Measurements from ENCODE around the gene ZSWIM8. TPM values are rescaled to one million over a fixed set of nuclear protein-coding genes. Genes with fewer than 3 reads are reported as not detected.

Gene ZSWIM8
- total RNA-seq, 1 donor from 2014 or later: 66.7 TPM

- Histone ChIP-seq H3K4me3 (ENCODE audit: low read depth, low read length) (no peak overlapping the region), H3K27me3 (ENCODE audit: control insufficient read depth, insufficient read depth, low read length) (no peaks in the 10 kb centered on the region), H3K36me3 (ENCODE audit: control insufficient read depth, insufficient read depth, low read length) (no peaks in the 10 kb centered on the region)
- TF ChIP-seq CTCF (IDR thresholded peaks at IDR 0.05; ENCODE audit: insufficient read depth, low read length, poor library complexity, severe bottlenecking): no peak
- DNase-seq (ENCODE audit: low read depth): no peak
Measured at GRCh38 chr10:73837072-73837471, 51.7 kb downstream of the ZSWIM8 start.

GRCh38 chr10:73838008-73838567, 52.7 kb downstream of the ZSWIM8 start:
- TF ChIP-seq CTCF (IDR thresholded peaks at IDR 0.05; ENCODE audit: insufficient read depth, low read length, poor library complexity, severe bottlenecking): no peak
- no peak for DNase-seq (ENCODE audit: low read depth)
- Histone ChIP-seq H3K4me3 (ENCODE audit: low read depth, low read length) (no peak overlapping the region), H3K27me3 (ENCODE audit: control insufficient read depth, insufficient read depth, low read length) (no peaks in the 10 kb centered on the region), H3K36me3 (ENCODE audit: control insufficient read depth, insufficient read depth, low read length) (no peaks in the 10 kb centered on the region)

GRCh38 chr10:73838827-73839226, 53.4 kb downstream of the ZSWIM8 start:
- DNase-seq (ENCODE audit: low read depth): no peak
- TF ChIP-seq CTCF (IDR thresholded peaks at IDR 0.05; ENCODE audit: insufficient read depth, low read length, poor library complexity, severe bottlenecking): no peak
- Histone ChIP-seq H3K27me3 (ENCODE audit: control insufficient read depth, insufficient read depth, low read length) (no peaks in the 10 kb centered on the region), H3K36me3 (ENCODE audit: control insufficient read depth, insufficient read depth, low read length) (no peaks in the 10 kb centered on the region), H3K4me3 (ENCODE audit: low read depth, low read length) (no peak overlapping the region)

GRCh38 chr10:73839276-73839966, 54.0 kb downstream of the ZSWIM8 start:
- Histone ChIP-seq H3K4me3 (ENCODE audit: low read depth, low read length) (no peak overlapping the region), H3K27me3 (ENCODE audit: control insufficient read depth, insufficient read depth, low read length) (no peaks in the 10 kb centered on the region), H3K36me3 (ENCODE audit: control insufficient read depth, insufficient read depth, low read length) (no peaks in the 10 kb centered on the region)
- no peak for DNase-seq (ENCODE audit: low read depth)
- TF ChIP-seq CTCF (IDR thresholded peaks at IDR 0.05; ENCODE audit: insufficient read depth, low read length, poor library complexity, severe bottlenecking): no peak

GRCh38 chr10:73840056-73840402, 54.6 kb downstream of the ZSWIM8 start:
- no peak for DNase-seq (ENCODE audit: low read depth)
- TF ChIP-seq CTCF (IDR thresholded peaks at IDR 0.05; ENCODE audit: insufficient read depth, low read length, poor library complexity, severe bottlenecking): no peak
- H3K36me3 ChIP-seq (ENCODE audit: control insufficient read depth, insufficient read depth, low read length): no peaks in the 10 kb centered on the region
- H3K27me3 ChIP-seq (ENCODE audit: control insufficient read depth, insufficient read depth, low read length): no peaks in the 10 kb centered on the region
- H3K4me3 ChIP-seq (ENCODE audit: low read depth, low read length): no peak overlapping the region

Measured in kidney epithelial cell (primary cell).